Fibroblast of peridontal ligament (primary cell): ENCODE results near the gene HAUS7.
"Not testable (repeated sequence)": the region's sequence is repeated elsewhere in the genome, so short reads cannot be mapped to it uniquely, and the experiment has no call there.

Source experiments
- DNase-seq: peaks from one replicate; pipeline ENCODE4 v3.0.0-alpha.2; 2010; ENCODE audit errors: extremely low read depth

HAUS7 gene

DNA sequence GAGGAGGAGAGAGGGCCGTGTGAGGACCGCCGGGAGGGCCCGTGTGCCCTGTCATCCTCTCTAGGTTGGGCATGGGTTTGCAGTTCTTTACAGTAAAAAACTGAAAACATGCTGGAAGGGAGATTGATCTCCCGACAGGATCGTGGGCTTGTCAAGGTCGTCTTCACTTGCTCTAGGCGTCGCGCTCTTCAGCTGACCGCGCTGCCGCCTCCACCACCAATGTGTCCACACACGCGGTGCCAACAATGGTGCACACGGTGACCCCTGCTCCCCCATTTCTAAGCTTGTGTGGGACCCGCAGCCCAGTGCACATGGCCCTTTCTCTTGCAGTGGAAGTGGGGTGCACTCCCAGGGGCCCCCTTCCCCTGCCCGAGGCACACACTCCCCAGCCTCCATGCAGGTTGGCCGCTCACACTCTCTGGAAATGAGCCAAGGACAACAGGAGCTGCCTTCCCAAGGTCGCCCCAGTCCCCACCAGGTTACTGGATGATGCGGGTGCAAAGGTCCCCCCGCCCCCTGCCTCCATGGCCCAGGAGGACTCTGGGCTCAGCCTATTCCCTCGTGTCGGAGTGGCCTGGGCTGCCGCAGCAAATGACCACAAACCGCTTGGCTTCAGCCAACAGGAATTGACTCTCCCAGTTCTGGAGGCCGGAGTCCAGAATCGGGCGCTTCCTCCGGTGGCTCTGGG, 60.8 kb downstream of the HAUS7 start:
- no peak for DNase-seq

DNA sequence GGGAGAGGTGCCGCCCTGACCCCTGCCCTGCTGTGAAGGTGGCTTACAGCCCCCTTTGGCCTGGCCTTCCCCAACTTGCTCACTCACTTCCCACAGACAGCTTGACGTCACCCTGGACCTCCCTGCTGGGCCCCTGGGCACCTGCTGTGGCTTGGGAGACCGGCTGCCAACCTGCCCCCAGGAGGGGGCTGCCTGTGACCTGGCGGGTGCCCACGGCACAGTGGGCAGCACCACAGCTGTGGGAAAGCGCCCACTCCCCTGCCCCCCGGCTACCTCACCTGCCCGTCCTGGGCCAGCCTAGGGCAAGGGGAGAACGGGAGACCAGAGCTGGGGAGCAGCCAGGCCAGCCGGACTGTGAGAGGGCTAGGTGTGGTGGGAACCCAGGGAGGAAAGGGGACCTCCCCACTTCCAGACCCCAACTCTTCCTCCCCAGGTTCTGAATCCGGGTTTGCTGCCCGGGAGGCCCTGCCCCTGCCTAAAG, 61.5 kb downstream of the HAUS7 start:
- DNase-seq = no peak

DNA sequence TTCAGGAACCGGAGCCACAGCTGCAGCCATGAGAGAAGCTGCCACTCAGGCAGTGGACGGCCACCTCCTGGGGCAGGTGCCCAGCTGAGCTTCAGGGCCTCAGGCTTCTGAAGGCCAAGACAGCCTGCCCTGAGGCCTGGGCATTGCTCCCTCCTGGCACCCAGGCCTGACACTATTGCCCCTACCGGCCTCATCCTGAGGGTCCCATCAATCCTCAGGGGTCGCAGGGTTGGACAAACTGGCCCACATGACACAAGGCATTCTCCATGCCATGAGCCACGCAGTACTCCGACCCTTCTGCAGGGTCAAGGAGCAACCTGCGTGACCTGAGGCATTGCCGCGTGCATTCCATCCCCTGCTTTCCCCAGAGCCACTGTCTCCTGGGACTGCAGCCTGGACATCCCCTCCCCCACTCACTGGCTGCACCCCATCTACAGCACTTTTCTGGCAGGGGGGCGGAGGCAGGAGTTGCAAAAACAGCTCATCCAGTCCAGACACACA, 62.1 kb downstream of the HAUS7 start:
- no peak for DNase-seq

DNA sequence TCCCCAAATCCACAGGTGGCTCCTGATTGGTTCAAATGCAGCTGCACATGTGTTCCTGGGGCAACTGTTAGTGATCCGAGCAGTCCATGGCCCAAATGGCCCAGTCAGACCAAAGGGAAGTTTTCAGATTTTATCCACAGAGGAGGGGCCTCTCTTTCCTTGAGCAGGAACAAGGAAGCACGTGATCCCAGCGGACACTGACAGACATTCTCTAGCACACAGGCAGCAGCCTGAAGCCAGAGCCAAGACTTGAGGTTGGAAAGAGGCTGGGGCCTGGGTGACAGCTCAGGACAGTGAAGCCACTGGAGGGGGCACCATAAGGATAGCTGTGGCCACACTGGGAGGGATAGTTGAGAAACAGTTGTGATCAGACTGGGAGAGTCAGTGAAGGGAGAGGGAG, 62.6 kb downstream of the HAUS7 start:
- DNase-seq = no peak

DNA sequence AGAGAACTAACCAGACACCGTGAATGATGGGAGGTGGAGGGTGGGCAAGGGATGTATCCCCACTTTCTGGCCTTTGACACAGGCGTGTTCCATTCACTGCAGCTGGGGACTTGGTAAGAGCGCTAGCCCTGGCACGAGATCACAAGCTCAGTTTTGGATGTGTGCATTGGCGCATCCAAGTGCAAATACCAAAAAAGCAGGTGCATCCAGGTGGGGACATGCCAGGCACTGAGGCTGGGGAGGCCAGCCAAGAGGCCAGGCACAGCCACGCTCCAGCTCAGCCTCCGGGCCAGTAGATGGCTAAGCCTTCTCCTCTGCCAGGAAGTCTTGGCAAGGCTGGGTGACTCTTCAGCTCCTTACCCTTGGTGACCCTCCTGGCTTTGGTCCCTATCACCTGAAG, 63.5 kb downstream of the HAUS7 start:
- DNase-seq = no peak

DNA sequence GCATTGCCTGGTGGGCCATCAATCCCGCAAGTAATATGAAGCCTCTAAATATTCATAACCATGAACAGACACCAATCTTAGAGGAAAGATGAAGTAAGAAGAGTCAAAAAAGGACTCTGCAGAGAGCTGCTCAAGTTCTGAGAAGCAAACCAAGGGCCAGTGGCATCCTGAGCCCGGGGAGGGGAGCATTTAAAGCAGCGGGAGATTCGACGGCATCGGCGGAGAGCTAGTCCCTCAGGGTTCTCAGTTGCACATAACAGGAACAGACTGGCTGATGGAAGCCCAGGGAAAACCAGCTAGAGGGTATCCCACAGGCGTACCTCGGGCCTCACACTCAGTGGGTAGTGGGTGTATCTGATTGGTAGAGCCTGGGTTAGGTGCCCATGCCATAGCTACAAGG, 64.4 kb downstream of the HAUS7 start:
- no peak for DNase-seq

DNA sequence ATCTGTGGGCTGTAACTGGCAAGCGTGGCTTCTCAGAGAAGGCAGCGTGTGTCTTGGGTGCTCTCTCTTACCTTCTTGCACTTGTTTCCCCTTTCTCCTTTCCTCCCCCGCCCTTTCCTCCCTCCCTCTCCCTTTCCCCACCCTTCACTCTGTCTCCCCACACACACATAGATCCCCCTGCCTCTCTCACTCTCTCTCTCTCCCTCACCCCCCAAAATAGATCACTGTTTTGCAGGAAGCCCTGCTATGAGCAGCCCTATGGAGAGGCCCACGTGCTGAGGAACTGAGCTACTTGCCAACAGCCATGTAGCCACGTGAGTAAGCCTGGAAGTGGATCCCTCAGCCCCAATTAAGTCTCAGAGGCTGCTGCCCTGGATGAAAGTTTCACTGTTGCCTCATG, 65.0 kb downstream of the HAUS7 start:
- no peak for DNase-seq

DNA sequence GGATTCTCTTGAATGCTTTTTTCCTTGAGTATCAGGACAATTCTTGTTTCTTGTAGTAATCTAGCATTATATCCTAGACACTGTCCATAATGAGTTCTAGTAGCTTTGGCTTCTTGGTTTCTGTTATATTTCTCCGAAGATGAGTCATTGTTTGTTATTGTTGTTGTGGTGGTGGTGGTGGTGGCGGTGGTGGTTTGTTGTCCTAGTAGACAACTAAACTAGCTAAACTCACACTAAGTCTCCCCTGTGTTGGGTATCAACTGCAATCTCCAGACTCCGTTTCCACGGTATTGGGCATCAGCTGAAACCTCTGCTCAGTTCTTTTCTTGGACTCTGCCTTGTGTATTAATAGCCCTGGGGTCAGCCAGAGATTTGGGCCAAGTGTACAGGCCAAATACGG, 66.0 kb downstream of the HAUS7 start:
- DNase-seq = not testable (repeated sequence)

DNA sequence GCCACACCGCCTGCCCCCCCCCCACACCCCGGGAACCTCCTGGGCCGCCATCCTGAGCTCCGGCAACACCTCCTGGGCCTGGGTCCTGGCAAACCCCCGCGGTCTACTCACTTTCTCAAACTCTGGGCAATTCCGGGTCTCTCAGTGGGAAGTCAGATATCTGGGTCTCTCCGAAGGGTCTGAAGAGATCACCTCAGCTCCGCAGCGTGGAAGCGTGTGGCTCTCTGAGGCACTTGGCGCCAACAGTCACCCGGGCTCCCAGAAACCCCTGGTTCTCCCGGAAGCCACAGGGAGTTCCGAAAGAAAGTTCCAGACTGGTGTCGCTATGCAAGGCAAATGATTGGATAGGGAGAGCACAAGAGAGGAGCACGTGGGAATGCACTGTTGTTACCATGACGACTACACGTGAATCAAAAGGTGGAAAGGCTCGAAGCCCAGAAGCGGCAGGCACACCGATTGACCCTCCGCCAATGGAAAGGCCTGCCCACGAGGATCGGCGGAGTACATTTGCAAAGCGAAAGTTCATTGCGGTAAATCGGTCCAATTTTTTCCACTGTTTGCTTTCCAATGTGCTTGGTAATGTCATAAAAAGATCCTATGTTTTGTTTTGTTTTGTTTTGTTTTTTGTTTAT, 69.1 kb downstream of the HAUS7 start, which contains the start of gene PNMA6E:
Gene PNMA6E, minus strand, starts transcription at position 218 of the 632 bp plus-strand sequence. CDS start 2,501 bp downstream, outside the sequence.
- no peak for DNase-seq

DNA sequence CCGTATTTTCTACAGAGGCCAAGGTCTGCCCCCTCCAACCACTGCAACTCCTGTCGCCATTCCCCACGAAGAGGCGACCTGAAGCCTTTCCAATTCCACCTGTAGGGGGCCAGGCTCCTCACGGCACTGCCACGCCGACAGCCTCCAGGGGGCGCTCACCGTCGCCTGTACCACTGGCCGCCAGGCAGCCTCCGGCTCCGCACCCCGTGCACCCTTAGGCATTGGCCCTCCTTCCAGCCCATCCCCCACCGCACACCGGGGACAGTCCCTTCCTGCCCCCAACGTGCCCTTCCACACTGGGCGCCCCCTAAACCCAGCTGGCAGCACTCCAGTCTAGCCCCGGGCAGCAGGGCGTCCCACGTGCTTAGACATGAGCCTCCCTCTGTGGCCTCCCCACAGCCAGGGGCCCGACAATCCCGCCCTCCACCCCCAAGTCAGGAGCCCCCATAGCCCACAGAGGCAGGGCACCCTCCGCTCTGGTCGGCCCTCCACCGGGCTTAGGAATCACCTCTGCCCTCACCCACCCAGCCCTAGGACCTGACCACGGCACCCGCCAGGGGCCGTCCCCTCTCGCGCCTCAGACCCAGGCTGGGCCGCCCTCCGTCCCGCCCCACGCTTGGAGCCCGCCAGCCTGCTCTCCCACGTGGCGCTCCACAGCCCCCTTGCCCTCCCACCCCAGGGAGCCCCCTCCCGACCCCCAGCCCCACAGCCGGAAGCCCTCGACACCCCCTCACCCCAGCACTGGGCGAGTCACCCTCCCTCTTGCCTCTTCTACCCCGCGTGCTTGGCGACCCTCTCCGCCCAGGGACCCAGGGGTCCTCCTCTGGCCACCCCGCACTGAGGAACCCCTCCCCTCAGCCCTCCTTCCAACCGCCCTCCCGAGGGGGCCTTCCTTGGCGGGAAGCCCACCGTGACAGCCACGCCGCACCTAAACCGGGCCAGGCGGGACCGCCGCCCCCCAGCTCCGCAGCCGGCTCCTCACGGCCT, 69.9 kb downstream of the HAUS7 start:
- no peak for DNase-seq

DNA sequence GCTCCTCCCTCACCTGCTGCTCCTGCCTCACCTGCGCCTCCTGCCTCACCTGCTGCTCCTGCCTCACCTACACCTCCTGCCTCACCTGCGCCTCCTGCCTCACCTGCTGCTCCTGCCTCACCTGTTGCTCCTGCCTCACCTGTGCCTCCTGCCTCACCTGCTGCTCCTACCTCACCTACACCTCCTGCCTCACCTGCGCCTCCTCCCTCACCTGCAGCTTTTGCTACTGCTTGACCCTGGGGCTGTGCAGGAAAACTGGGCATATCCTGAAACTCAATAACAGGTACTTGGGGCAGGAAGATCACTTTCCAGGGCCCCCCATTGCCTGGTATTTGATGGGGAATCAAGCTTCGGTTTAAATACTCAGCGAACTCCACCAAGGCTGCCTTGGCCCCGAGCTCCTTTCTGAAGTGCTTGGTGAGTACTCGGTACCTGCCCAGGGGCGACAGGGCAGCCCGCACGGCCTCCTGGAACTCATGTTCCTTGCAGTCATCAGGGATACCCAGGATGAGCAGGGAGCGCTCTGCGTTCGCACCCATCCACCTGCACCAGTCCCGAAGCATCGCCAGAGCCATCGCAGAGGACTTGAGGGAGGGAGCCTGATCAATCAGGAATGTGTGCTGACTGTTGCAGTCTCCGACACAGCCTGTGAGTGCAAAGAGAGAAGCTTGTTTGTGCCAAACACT, 72.0 kb downstream of the HAUS7 start:
- no peak for DNase-seq
